Neural cell (in vitro differentiated cells): ENCODE data around the gene SH3GL2.

Experiments
- EZH2 ChIP-seq: fragments of 200-600, 300-800 bp; shearing (Covaris generic), sonication (generic); IDR thresholded peaks from 2 replicates; pipeline ENCODE4 v1.6.1; 2014; ENCODE audit warnings: antibody characterized with exemption, low read length, borderline replicate concordance, mild to moderate bottlenecking; ENCODE audit not compliant: insufficient read depth, poor library complexity, severe bottlenecking
- POLR2AphosphoS5 ChIP-seq: IDR thresholded peaks from 2 replicates; pipeline ENCODE4 v1.6.1; 2012
- TAF1 ChIP-seq: IDR thresholded peaks from 2 replicates; pipeline ENCODE4 v1.6.1; 2012; ENCODE audit warnings: low read depth
- TF ChIP-seq, protein P1 (sequence below): fragments of 450-650 bp; IDR thresholded peaks from 2 replicates; pipeline ENCODE4 v1.5.1; 2014; ENCODE audit warnings: antibody characterized with exemption, mild to moderate bottlenecking, moderate library complexity; ENCODE audit not compliant: poor library complexity, severe bottlenecking

DNA sequence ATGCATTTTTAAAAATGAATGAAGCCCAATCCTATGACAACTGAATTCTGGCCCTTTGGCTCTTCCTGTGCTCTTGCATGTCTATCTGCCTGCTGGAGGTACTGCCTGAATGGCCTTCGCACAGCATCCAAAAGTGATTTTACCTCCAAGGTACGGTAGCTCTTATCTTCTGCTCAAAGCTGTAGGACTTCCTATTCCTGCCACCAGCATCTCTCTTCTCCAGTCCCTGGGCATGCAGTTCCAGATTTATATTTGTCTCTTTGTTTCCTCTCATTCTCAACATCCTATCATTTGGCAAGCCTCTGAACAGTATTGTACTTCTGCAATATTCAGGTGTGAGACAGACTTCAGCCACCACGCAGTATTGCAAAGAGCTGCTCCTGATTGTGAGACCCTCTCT is 43.7 kb upstream of the SH3GL2 start:
- no peak for TF ChIP-seq EZH2
- TF ChIP-seq, protein P1, sequence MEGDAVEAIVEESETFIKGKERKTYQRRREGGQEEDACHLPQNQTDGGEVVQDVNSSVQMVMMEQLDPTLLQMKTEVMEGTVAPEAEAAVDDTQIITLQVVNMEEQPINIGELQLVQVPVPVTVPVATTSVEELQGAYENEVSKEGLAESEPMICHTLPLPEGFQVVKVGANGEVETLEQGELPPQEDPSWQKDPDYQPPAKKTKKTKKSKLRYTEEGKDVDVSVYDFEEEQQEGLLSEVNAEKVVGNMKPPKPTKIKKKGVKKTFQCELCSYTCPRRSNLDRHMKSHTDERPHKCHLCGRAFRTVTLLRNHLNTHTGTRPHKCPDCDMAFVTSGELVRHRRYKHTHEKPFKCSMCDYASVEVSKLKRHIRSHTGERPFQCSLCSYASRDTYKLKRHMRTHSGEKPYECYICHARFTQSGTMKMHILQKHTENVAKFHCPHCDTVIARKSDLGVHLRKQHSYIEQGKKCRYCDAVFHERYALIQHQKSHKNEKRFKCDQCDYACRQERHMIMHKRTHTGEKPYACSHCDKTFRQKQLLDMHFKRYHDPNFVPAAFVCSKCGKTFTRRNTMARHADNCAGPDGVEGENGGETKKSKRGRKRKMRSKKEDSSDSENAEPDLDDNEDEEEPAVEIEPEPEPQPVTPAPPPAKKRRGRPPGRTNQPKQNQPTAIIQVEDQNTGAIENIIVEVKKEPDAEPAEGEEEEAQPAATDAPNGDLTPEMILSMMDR: no peak
- TF ChIP-seq TAF1: no peak
- TF ChIP-seq POLR2AphosphoS5: no peak
